ENCODE data around the gene CTSO.

The CTSO gene

GRCh38 chr4:155953151-155954117 lies at the start of gene CTSO:
TSS of gene CTSO (minus strand) at chr4:155953866. CDS start at chr4:155953847, 19 bp downstream.
- DNase-seq = peak; percentile 78

GRCh38 chr4:156000491-156000890 lies 46.8 kb upstream of the CTSO start:
- no peak for DNase-seq

- no peak for DNase-seq
These were observed 46.1 kb upstream of the CTSO start for GRCh38 chr4:155999725-156000124.

- DNase-seq = no peak
These were observed 41.4 kb upstream of the CTSO start for GRCh38 chr4:155995069-155995468.

GRCh38 chr4:155984106-155984797 lies 30.6 kb upstream of the CTSO start:
- DNase-seq = no peak

GRCh38 chr4:155982736-155983385 lies 29.2 kb upstream of the CTSO start:
- DNase-seq = no peak

- no peak for DNase-seq
These were observed 25.1 kb upstream of the CTSO start for GRCh38 chr4:155978810-155979209.

GRCh38 chr4:155975511-155975910 lies 21.8 kb upstream of the CTSO start:
- DNase-seq = no peak

- no peak for DNase-seq
These were observed 21.3 kb upstream of the CTSO start for GRCh38 chr4:155974996-155975395.

- no peak for DNase-seq
These were observed 20.7 kb upstream of the CTSO start for GRCh38 chr4:155974476-155974749.

GRCh38 chr4:155973639-155974475 lies 20.2 kb upstream of the CTSO start:
- DNase-seq = no peak

GRCh38 chr4:155972098-155972497 lies 18.4 kb upstream of the CTSO start:
- DNase-seq = no peak

GRCh38 chr4:155966731-155967395 lies 13.2 kb upstream of the CTSO start:
- no peak for DNase-seq

GRCh38 chr4:155966171-155966570 lies 12.5 kb upstream of the CTSO start:
- DNase-seq = no peak

- DNase-seq = no peak
These were observed 10.6 kb upstream of the CTSO start for GRCh38 chr4:155964016-155964891.

GRCh38 chr4:155962767-155963166 lies 9.1 kb upstream of the CTSO start:
- no peak for DNase-seq

GRCh38 chr4:155961575-155961974 lies 7.9 kb upstream of the CTSO start:
- no peak for DNase-seq

GRCh38 chr4:155960522-155960921 lies 6.9 kb upstream of the CTSO start:
- DNase-seq = no peak

GRCh38 chr4:155959417-155959816 lies 5.8 kb upstream of the CTSO start:
- DNase-seq = no peak

GRCh38 chr4:155956461-155956860 lies 2.8 kb upstream of the CTSO start:
- DNase-seq = no peak

GRCh38 chr4:155954939-155955338 lies 1.3 kb upstream of the CTSO start:
- no peak for DNase-seq

All from activated naive CD4-positive, alpha-beta T cell treated with Interleukin-2 at 50 U/mL for 16 hours (primary cell).